SK-N-MC (cell line): Measurements from ENCODE around the gene FAR2.

ENCODE experiments used
- EZH2 ChIP-seq: fragments of 200-600 bp; sonication (generic); IDR thresholded peaks from one replicate; pipeline ENCODE4 v1.6.1; 2017; ENCODE audit warnings: antibody characterized with exemption
- POLR2AphosphoS5 ChIP-seq: IDR thresholded peaks from 2 replicates; pipeline ENCODE4 v1.6.1; 2012; ENCODE audit warnings: mild to moderate bottlenecking, low read depth, low read length, borderline replicate concordance

GRCh38 chr12:29147731-29148595 lies 1.1 kb upstream of the FAR2 start:
- no peak for TF ChIP-seq EZH2
- no peak for TF ChIP-seq POLR2AphosphoS5
